Activated CD4-positive, alpha-beta memory T cell treated with anti-CD3 and anti-CD28 coated beads, Interleukin-2, amount 10 ng/mL, durations not matched to agents 7 days and 5 days (primary cell): ENCODE data around the gene MYLK. TPM values are rescaled to one million over a fixed set of nuclear protein-coding genes. Genes with fewer than 3 reads are reported as not detected.

ENCODE experiments used
- CTCF ChIA-PET: fragments of 350-600 bp; sonication (Branson Sonifier 250); formaldehyde crosslinking; loops from one replicate; lab custom pipeline; 2021; ENCODE audit warnings: antibody characterized with exemption, inconsistent platforms; lab: Charles Lee
- POLR2A ChIA-PET: fragments of 350-600 bp; sonication (Branson Sonifier 250); formaldehyde crosslinking; loops from one replicate; lab custom pipeline; 2021; ENCODE audit warnings: antibody characterized with exemption; lab: Charles Lee
- DNase-seq: peaks from one replicate; pipeline ENCODE4 v3.0.0-alpha.2; 2020
- H3K27ac Mint-ChIP-seq: one replicate; pipeline ENCODE4 v1.8.0; 2021; ENCODE audit warnings: mild to moderate bottlenecking, mixed read lengths
- H3K27me3 Mint-ChIP-seq: one replicate; pipeline ENCODE4 v1.8.0; 2021; ENCODE audit warnings: mixed read lengths
- H3K36me3 Mint-ChIP-seq: one replicate; pipeline ENCODE4 v1.8.0; 2021; ENCODE audit warnings: low read depth, mixed read lengths
- H3K4me1 Mint-ChIP-seq: one replicate; pipeline ENCODE4 v1.8.0; 2021; ENCODE audit warnings: mixed read lengths
- H3K4me3 Mint-ChIP-seq: one replicate; pipeline ENCODE4 v1.8.0; 2021; ENCODE audit warnings: mild to moderate bottlenecking, mixed read lengths
- H3K9me3 Mint-ChIP-seq: one replicate; pipeline ENCODE4 v1.8.0; 2021; ENCODE audit warnings: mixed read lengths
- total RNA-seq, 2 experiments: library from RNA; stranded (reverse); gene quantifications; one replicate each; pipeline ENCODE4 v1.2.3, GENCODE V29; 2021

The MYLK gene, protein sequence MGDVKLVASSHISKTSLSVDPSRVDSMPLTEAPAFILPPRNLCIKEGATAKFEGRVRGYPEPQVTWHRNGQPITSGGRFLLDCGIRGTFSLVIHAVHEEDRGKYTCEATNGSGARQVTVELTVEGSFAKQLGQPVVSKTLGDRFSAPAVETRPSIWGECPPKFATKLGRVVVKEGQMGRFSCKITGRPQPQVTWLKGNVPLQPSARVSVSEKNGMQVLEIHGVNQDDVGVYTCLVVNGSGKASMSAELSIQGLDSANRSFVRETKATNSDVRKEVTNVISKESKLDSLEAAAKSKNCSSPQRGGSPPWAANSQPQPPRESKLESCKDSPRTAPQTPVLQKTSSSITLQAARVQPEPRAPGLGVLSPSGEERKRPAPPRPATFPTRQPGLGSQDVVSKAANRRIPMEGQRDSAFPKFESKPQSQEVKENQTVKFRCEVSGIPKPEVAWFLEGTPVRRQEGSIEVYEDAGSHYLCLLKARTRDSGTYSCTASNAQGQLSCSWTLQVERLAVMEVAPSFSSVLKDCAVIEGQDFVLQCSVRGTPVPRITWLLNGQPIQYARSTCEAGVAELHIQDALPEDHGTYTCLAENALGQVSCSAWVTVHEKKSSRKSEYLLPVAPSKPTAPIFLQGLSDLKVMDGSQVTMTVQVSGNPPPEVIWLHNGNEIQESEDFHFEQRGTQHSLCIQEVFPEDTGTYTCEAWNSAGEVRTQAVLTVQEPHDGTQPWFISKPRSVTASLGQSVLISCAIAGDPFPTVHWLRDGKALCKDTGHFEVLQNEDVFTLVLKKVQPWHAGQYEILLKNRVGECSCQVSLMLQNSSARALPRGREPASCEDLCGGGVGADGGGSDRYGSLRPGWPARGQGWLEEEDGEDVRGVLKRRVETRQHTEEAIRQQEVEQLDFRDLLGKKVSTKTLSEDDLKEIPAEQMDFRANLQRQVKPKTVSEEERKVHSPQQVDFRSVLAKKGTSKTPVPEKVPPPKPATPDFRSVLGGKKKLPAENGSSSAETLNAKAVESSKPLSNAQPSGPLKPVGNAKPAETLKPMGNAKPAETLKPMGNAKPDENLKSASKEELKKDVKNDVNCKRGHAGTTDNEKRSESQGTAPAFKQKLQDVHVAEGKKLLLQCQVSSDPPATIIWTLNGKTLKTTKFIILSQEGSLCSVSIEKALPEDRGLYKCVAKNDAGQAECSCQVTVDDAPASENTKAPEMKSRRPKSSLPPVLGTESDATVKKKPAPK (N-terminal part only)
- under 1 TPM; 0.50 to 0.68 TPM for total RNA-seq

DNA sequence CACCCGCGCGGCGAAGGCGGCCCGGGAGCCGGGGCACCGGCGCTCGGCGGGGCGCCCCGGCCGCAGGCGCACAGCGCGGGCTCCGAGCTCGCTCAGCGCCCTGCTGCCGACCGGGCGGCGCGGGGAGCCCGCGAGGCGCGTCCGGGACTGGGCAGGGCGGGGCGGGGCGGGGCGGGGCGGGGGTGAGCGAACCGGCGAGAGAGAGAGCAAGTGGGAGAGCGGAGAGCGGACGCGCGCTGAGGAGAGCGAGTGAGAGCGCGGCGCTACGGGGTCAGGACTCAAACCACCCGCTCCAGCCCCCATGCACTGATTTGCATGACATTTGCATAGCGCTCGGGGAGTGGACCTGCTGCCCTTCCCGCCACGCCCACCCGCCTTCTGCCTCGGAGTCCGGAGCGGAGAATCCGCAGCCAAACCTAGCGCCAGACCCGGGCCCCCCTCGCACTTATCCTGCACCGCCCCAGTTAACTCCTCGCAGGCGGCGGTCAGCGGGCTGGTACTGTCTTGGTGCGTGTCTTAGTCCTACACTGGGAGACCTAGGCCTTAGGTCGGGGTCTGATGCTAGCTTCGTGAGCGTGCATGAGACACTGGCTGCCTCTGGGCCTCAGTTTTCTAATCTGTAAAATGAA lies at the start of gene MYLK:
MYLK (minus strand) TSS at position 130 of the 629 bp plus-strand sequence. CDS start 90,491 bp downstream, outside the sequence.
- no peaks in the 10 kb centered on the region for H3K9me3 Mint-ChIP-seq
- CTCF ChIA-PET: no interaction called here

DNA sequence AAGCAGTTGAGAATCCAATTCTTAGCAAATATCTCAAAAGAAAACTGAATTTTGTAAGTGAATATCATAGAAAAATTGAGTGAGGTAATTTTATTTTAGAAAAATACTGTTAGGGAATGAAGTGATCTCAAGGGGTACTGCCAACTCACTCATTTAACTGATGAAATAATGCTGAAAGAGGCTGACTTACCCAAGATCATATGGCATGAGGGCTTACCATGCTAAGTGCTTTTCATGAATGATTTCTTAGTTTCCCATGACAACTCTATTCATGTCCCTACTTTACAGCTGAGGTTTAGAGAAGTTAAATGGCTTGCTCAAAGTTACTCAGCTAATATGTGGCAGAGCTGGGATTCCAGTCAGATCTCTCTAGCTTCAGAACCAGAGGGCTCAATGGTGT lies 46.3 kb upstream of the MYLK start:
- Mint-ChIP-seq H3K4me3 (no peak overlapping the region), H3K27ac (no peak overlapping the region), H3K36me3 (peaks cover 32% of the 10 kb centered on the region), H3K9me3 (no peaks in the 10 kb centered on the region), H3K27me3 (no peaks in the 10 kb centered on the region), H3K4me1 (no peaks in the 10 kb centered on the region)
- ChIA-PET POLR2A (no interaction called here), CTCF (no interaction called here)
- DNase-seq: no peak

More for the DNA sequence above, at the start of gene MYLK:
- peak; percentile 73 for DNase-seq
- H3K4me3 Mint-ChIP-seq: peak within 1 kb of the TSS; percentile 68
- peaks cover 22% of the 10 kb centered on the region for H3K4me1 Mint-ChIP-seq
- POLR2A ChIA-PET: no interaction called here
- H3K27ac Mint-ChIP-seq: no peak within 1 kb of the TSS
- peaks cover 53% of the 10 kb centered on the region for H3K27me3 Mint-ChIP-seq
- H3K36me3 Mint-ChIP-seq: peaks cover 2% of the 10 kb centered on the region

DNA sequence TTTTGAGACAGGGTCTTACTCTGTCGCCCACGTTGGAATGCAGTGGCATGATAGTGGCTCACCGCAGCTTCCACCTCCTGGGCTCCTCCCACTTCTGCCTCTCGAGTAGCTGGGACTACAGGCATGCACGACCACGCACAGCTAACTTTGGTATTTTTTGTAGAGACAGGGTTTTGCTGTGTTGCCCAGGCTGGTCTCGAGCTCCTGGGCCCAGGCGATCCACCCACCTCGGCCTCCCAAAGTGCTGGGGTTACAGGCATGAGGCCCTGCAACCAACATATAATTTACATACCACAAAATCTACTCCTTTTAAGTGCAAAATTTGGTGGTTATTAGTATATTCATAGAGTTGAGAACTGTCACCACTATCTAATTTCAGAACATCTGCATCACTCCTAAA lies 45.2 kb upstream of the MYLK start:
- no peak for DNase-seq
- Mint-ChIP-seq H3K4me3 (no peak overlapping the region), H3K27ac (no peak overlapping the region), H3K36me3 (peaks cover 40% of the 10 kb centered on the region), H3K27me3 (no peaks in the 10 kb centered on the region), H3K9me3 (no peaks in the 10 kb centered on the region), H3K4me1 (no peaks in the 10 kb centered on the region)
- ChIA-PET POLR2A (no interaction called here), CTCF (no interaction called here)

DNA sequence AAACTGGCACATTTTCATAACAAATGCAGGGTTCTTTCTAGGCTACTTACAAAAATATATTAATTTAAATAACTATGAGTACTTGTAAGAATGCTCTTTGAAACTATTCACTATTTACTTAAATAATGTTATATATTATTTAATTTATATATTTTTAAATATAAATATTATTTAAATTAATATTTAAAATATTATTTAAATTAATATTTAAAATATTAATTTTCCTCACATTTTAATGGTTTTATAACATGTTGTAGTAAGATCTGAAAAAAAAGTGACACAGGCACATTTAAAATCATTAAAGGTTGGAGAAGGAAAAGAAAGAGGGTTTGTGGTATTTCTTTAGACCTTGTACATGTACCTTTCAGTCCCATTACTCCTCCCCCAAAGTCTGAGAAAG lies 42.3 kb upstream of the MYLK start:
- DNase-seq: no peak
- ChIA-PET CTCF (no interaction called here), POLR2A (no interaction called here)
- Mint-ChIP-seq H3K4me3 (no peak overlapping the region), H3K27me3 (no peaks in the 10 kb centered on the region), H3K27ac (no peak overlapping the region), H3K36me3 (peaks cover 48% of the 10 kb centered on the region), H3K4me1 (no peaks in the 10 kb centered on the region), H3K9me3 (peaks cover 9% of the 10 kb centered on the region)

DNA sequence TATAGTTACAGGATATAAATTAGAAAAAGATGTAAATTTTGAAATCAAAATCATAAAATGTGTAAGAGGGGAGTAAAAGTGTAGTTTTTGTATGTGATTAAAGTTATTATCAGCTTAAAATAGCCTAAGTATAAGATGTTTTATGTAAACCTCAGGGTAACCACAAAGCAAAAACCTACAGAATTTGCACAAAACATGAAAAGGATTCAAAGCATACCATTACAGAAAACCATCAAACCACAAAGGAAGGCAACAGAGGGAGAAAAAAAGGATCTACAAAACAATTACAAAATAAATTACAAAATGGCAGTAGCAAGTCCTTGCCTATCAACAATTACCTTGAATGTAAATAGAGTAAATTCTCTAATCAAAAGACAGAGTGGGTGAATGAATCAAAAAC lies 36.7 kb upstream of the MYLK start:
- Mint-ChIP-seq H3K27ac (no peak overlapping the region), H3K9me3 (peaks cover 20% of the 10 kb centered on the region), H3K36me3 (peaks cover 64% of the 10 kb centered on the region), H3K27me3 (no peaks in the 10 kb centered on the region), H3K4me3 (no peak overlapping the region), H3K4me1 (peaks cover 3% of the 10 kb centered on the region)
- POLR2A ChIA-PET: no interaction called here
- CTCF ChIA-PET: no interaction called here
- DNase-seq: no peak

DNA sequence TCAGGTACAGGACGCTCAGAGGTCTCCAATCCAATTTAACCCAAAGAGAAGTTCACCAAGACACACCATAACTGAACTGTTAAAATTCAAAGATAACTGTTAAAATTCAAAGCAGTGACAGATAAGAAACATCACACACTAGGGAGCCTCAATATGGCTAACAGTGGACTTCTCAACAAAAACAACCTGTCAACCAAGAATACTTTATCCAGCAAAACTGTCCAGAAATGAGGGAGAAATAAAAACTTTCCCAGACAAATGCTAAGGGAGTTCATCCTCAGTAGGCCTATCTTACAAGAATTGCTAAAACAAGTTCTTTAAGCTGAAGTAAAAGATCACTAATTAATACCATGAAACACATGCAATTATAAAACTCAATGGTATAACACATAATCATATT lies 36.3 kb upstream of the MYLK start:
- no peak for DNase-seq

DNA sequence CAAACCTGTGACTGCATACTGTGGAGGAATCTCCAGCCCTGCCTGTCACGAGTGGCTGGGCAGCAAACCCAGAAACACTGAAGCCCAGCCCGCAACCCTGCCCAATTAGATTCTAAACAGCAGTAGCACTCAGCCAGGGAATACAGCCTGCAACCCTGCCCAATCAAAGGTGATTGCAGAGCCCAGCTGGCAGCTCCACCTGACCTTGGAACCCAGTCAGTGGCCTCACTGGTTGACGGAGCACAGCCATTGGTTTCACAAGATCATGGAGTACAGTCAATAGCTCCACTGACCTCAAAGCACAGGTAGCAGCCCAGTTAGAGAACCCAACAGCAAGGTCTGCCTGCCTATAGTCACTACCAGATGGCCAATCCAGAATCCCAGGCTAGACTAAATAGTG lies 35.2 kb upstream of the MYLK start:
- ChIA-PET POLR2A (no interaction called here), CTCF (no interaction called here)
- H3K27me3 Mint-ChIP-seq: no peaks in the 10 kb centered on the region
- peaks cover 20% of the 10 kb centered on the region for H3K9me3 Mint-ChIP-seq
- no peak for DNase-seq
- H3K36me3 Mint-ChIP-seq: peaks cover 62% of the 10 kb centered on the region
- no peak overlapping the region for H3K27ac Mint-ChIP-seq
- H3K4me1 Mint-ChIP-seq: peaks cover 3% of the 10 kb centered on the region
- H3K4me3 Mint-ChIP-seq: no peak overlapping the region

More for the DNA sequence above, 36.3 kb upstream of the MYLK start:
- H3K27ac Mint-ChIP-seq: no peak overlapping the region
- H3K9me3 Mint-ChIP-seq: peaks cover 20% of the 10 kb centered on the region
- H3K36me3 Mint-ChIP-seq: peaks cover 65% of the 10 kb centered on the region
- no peaks in the 10 kb centered on the region for H3K27me3 Mint-ChIP-seq
- ChIA-PET POLR2A (no interaction called here), CTCF (no interaction called here)
- no peak overlapping the region for H3K4me3 Mint-ChIP-seq
- H3K4me1 Mint-ChIP-seq: peaks cover 3% of the 10 kb centered on the region

DNA sequence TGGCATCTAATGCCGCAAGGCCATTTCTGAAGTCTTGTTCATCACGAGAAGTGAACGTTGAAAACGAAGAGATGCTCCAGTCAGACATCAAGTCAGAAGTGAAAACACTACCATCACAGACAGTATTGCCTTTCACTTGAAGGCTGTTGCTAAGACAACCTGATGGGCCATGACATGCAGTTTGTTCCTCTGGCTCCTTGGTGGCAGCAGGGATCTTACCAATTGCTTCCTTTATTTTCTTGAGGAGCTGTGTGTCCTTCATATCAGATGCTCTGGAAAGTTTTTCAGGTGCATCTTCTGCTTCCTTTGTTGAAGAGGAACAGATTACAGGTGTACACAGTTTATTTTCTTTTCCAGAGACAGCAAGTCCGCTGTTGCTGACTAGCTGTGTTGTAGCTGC lies 30.7 kb upstream of the MYLK start:
- Mint-ChIP-seq H3K27me3 (no peaks in the 10 kb centered on the region), H3K9me3 (no peaks in the 10 kb centered on the region), H3K27ac (no peak overlapping the region), H3K4me3 (no peak overlapping the region), H3K36me3 (peaks cover 21% of the 10 kb centered on the region), H3K4me1 (no peaks in the 10 kb centered on the region)
- DNase-seq: no peak
- ChIA-PET POLR2A (no interaction called here), CTCF (no interaction called here)

DNA sequence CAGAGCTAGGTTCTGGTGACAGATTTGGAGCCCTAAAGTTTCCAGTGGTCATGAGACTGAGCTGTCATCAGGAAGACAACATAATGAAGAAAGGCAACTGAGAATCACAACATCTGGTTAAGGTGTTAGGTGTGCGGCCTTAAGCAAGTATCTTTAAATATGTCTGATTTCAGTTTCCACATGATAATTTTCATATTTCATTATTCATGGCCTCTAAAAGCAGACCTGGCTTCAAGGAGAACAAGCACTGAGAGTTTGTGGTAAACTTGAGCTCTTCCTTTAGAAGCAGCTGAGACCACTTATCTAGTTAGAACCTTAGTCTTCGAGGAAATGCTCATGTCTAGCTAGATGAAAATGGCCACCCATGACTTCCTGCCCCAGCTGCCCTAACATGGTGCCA lies 25.7 kb upstream of the MYLK start:
- H3K36me3 Mint-ChIP-seq: peaks cover 3% of the 10 kb centered on the region
- ChIA-PET CTCF (no interaction called here), POLR2A (no interaction called here)
- no peak overlapping the region for H3K4me3 Mint-ChIP-seq
- DNase-seq: no peak
- no peak overlapping the region for H3K27ac Mint-ChIP-seq
- no peaks in the 10 kb centered on the region for H3K4me1 Mint-ChIP-seq
- no peaks in the 10 kb centered on the region for H3K9me3 Mint-ChIP-seq
- peaks cover 4% of the 10 kb centered on the region for H3K27me3 Mint-ChIP-seq

DNA sequence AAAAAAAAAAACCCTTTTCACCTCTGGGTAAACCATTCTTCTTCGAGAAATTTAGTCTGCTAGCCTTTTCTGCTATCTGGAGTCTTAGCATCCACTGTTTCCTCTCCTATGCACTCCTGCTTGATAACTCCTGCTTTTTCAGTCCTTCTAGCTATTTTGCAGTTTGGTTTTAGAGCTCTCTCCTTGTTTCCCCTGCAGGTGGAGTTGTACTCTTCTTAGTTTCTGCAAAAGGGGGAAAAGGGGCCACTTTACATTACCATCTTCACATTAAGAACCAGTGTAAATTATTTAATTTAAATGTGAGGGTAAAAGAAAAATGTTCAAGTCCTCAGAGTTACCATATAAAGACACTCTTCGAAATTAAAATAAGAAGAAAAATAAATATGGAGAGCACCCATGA lies 23.6 kb upstream of the MYLK start:
- ChIA-PET CTCF (no interaction called here), POLR2A (no interaction called here)
- H3K27me3 Mint-ChIP-seq: peaks cover 11% of the 10 kb centered on the region
- H3K4me3 Mint-ChIP-seq: no peak overlapping the region
- DNase-seq: no peak
- no peak overlapping the region for H3K27ac Mint-ChIP-seq
- H3K9me3 Mint-ChIP-seq: no peaks in the 10 kb centered on the region
- no peaks in the 10 kb centered on the region for H3K36me3 Mint-ChIP-seq
- no peaks in the 10 kb centered on the region for H3K4me1 Mint-ChIP-seq

DNA sequence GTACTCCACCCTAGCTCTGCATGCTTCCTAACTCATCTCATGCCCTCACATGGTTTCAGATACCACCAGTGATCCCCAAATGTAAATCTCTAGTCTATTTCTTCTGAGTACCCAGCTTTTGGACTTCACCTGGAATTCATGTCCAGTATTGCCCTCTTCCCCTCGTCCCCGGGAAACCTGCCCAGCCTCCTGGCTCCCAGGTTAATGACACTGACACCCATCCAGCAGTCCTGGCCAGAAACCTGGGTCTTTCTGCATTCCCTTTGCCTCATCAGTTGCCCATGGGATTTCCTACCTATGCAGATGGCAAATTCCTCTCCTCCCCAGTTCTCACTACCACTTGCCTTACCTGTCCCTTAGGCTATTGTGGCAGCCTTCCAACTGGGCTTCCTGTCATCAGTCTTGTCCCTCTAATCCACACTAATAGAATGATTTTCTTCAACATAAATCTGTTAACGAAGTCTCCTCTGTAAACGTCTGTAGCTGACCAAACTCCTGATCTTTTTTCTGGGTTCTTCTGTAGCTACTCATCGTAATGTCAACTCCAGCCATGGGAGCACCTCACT lies 15.3 kb upstream of the MYLK start:
- no peak for DNase-seq
- no peaks in the 10 kb centered on the region for H3K9me3 Mint-ChIP-seq
- ChIA-PET POLR2A (no interaction called here), CTCF (interaction anchor here (0.7 kb wide), 1 partner anchor 13 kb away, joined by 3 read pairs; no protein-coding TSS in a partner anchor)
- no peaks in the 10 kb centered on the region for H3K4me1 Mint-ChIP-seq
- no peak overlapping the region for H3K4me3 Mint-ChIP-seq
- H3K27ac Mint-ChIP-seq: no peak overlapping the region
- no peaks in the 10 kb centered on the region for H3K36me3 Mint-ChIP-seq
- peaks cover 35% of the 10 kb centered on the region for H3K27me3 Mint-ChIP-seq

DNA sequence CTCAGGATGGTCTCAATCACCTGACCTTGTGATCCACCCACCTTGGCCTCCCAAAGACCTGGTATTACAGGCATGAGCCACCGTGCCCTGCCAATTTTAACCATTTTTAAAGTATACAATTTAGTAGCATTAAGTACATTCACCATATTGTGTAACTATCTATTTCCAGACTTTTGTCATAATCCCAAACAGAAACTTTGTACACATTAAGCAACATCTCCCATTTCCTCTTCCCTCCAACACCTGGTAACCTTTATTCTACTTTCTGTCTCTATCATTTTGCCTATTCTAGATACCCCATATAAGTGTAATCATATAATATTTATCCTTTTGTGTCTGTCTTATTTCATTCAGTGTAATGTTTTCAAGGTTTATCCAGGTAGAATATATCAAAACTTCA lies 8.9 kb upstream of the MYLK start:
- POLR2A ChIA-PET: no interaction called here

More for the DNA sequence above, 8.9 kb upstream of the MYLK start:
- peaks cover 19% of the 10 kb centered on the region for H3K27me3 Mint-ChIP-seq
- H3K4me1 Mint-ChIP-seq: no peaks in the 10 kb centered on the region
- H3K4me3 Mint-ChIP-seq: no peak overlapping the region
- peaks cover 14% of the 10 kb centered on the region for H3K9me3 Mint-ChIP-seq
- DNase-seq: no peak
- H3K36me3 Mint-ChIP-seq: peaks cover 5% of the 10 kb centered on the region
- CTCF ChIA-PET: no interaction called here
- no peak overlapping the region for H3K27ac Mint-ChIP-seq
